ENCODE results near the gene CCND2. TPM values are rescaled to one million over a fixed set of nuclear protein-coding genes. Genes with fewer than 3 reads are reported as not detected.

The CCND2 gene
- total RNA-seq, 1 donor from 2014 or later = 186 TPM

DNA sequence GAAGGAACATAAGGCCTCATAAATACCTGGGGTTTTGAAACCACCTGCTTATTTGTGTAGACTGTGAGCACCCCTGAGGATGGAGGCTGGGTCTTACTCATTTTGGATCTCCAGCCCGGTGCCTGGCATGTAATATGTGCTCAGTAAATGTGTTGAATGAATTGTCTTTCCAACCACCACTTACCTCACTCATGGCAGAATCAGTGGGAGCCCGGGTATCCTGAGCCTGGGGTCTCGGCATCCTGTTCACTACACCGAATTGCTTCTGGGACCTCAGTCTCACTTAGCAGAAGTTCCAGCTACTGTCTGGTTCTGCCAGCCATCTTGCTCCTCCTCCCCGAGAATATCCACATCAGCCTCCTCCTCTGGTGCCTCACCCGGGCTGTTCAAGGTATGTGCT, 43.0 kb upstream of the CCND2 start:
- no peak for DNase-seq (ENCODE audit: low read depth, low spot score)
- H3K4me3 Mint-ChIP-seq = no peak overlapping the region
- no peaks in the 10 kb centered on the region for H3K9me3 Mint-ChIP-seq
- peaks cover 4% of the 10 kb centered on the region for H3K4me1 Mint-ChIP-seq
- TF ChIP-seq, protein P1, sequence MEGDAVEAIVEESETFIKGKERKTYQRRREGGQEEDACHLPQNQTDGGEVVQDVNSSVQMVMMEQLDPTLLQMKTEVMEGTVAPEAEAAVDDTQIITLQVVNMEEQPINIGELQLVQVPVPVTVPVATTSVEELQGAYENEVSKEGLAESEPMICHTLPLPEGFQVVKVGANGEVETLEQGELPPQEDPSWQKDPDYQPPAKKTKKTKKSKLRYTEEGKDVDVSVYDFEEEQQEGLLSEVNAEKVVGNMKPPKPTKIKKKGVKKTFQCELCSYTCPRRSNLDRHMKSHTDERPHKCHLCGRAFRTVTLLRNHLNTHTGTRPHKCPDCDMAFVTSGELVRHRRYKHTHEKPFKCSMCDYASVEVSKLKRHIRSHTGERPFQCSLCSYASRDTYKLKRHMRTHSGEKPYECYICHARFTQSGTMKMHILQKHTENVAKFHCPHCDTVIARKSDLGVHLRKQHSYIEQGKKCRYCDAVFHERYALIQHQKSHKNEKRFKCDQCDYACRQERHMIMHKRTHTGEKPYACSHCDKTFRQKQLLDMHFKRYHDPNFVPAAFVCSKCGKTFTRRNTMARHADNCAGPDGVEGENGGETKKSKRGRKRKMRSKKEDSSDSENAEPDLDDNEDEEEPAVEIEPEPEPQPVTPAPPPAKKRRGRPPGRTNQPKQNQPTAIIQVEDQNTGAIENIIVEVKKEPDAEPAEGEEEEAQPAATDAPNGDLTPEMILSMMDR (conservative IDR thresholded peaks at IDR 0.05) = no peak
- H3K36me3 Mint-ChIP-seq (ENCODE audit: low read depth) = no peaks in the 10 kb centered on the region
- H3K27ac Mint-ChIP-seq (ENCODE audit: unreplicated experiment) = no peak overlapping the region
- peaks cover 12% of the 10 kb centered on the region for H3K27me3 Mint-ChIP-seq (ENCODE audit: low read depth)

DNA sequence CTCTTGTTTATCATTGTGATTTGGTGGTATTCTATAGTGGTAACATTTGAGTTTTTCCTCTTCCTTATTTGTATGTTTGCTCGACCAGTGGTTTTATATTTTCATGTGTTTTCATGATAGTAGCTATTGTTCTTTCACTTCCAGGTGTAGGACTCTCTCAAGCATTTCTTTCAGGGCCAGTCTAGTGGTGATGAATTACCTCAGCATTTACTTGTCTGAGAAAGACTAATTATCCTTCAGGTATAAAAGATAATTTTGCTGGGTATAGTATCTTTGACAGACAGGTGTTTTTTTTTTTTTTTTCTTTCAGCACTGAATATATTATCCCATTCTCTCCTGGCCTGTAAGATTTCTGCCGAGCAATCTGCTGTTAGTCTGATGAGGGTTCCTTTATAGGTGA, 35.0 kb upstream of the CCND2 start:
- peaks cover 6% of the 10 kb centered on the region for H3K36me3 Mint-ChIP-seq (ENCODE audit: low read depth)
- TF ChIP-seq, protein P1 (conservative IDR thresholded peaks at IDR 0.05) = no peak
- peaks cover 4% of the 10 kb centered on the region for H3K9me3 Mint-ChIP-seq
- no peak for DNase-seq (ENCODE audit: low read depth, low spot score)
- H3K4me3 Mint-ChIP-seq = no peak overlapping the region
- H3K27ac Mint-ChIP-seq (ENCODE audit: unreplicated experiment) = no peak overlapping the region
- H3K4me1 Mint-ChIP-seq = peaks cover 4% of the 10 kb centered on the region
- peaks cover 15% of the 10 kb centered on the region for H3K27me3 Mint-ChIP-seq (ENCODE audit: low read depth)

DNA sequence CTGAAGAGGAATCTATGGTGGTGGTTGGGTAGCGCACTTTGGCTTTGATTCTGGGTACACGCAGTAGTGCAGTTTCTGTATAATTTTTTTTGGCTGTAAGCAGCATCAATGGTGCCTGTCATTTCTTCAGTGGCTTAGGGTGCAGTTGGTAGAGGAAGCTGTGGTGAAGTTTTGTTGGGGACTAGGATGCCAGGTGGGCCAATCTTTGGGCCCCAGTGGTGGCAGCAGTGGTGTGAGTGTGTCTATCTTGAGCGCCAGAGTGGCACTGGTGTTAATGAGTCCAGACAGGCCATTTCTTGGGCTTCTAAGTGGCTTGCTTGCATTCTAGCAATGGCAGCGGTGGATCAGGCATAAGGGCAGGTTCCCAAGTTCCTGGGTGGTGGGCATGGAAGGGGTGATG, 33.8 kb upstream of the CCND2 start:
- Mint-ChIP-seq H3K9me3 (peaks cover 4% of the 10 kb centered on the region), H3K36me3 (ENCODE audit: low read depth) (peaks cover 6% of the 10 kb centered on the region), H3K4me3 (no peak overlapping the region), H3K4me1 (peaks cover 7% of the 10 kb centered on the region), H3K27me3 (ENCODE audit: low read depth) (peaks cover 6% of the 10 kb centered on the region), H3K27ac (ENCODE audit: unreplicated experiment) (no peak overlapping the region)
- no peak for DNase-seq (ENCODE audit: low read depth, low spot score)
- TF ChIP-seq, protein P1 (conservative IDR thresholded peaks at IDR 0.05) = no peak

DNA sequence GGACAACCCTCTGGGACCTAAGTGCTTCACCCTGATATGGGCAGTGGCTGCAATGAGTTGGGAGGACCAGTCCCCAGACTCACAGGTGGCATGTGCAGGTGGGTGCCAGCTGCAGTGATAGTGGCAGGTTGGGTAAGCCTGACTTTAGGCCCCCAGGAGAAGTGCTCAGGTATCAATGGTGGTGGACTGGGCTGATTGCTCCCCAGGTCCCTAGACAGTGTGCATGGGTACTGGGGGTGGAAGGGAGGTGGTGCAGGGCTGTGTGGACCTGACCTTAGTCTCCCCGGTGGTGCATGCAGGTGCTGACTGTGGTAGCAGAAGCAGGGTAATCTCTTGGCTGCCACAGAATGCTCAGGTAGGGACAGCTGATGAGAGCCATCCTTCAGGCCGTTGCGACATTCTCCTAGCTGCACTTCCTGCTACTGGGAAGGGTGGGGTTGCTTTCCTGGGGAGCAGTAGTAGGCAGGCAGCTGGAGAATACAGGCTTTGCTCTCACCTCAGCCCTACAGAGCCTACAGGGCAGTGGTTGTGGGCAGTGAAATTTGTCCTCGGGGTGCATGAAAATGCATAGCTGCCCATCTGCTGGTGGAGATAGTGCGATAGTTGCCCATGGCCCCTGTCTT, 33.3 kb upstream of the CCND2 start:
- no peak for DNase-seq (ENCODE audit: low read depth, low spot score)
- H3K4me1 Mint-ChIP-seq = peaks cover 12% of the 10 kb centered on the region
- H3K4me3 Mint-ChIP-seq = no peak overlapping the region
- H3K27me3 Mint-ChIP-seq (ENCODE audit: low read depth) = peaks cover 5% of the 10 kb centered on the region
- peaks cover 6% of the 10 kb centered on the region for H3K36me3 Mint-ChIP-seq (ENCODE audit: low read depth)
- peaks cover 4% of the 10 kb centered on the region for H3K9me3 Mint-ChIP-seq
- no peak overlapping the region for H3K27ac Mint-ChIP-seq (ENCODE audit: unreplicated experiment)
- TF ChIP-seq, protein P1 (conservative IDR thresholded peaks at IDR 0.05) = no peak

DNA sequence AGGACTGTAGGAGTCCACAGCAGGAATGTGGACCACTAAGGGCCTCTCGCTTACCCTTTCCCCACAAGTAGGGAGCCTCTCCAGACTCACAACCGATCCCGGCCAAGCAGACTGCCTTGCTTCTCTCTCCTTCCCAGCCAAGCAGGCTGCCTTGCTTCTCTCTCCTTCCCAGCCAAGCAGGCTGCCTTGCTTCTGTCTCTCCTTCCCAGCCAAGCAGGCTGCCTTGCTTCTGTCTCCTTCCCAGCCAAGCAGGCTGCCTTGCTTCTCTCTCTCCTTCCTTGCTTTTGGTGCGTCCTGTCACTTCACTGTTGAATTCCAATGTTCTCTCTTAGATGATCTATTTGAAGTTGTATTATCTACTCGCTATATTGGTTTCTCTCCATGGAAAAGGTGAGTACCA, 32.6 kb upstream of the CCND2 start:
- Mint-ChIP-seq H3K36me3 (ENCODE audit: low read depth) (peaks cover 6% of the 10 kb centered on the region), H3K4me1 (peaks cover 18% of the 10 kb centered on the region)
- TF ChIP-seq, protein P1 (conservative IDR thresholded peaks at IDR 0.05) = no peak

More for the DNA sequence above, 32.6 kb upstream of the CCND2 start:
- peaks cover 4% of the 10 kb centered on the region for H3K9me3 Mint-ChIP-seq
- peaks cover 3% of the 10 kb centered on the region for H3K27me3 Mint-ChIP-seq (ENCODE audit: low read depth)
- H3K4me3 Mint-ChIP-seq = no peak overlapping the region
- no peak for DNase-seq (ENCODE audit: low read depth, low spot score)
- peak overlapping the region; percentile 61 for H3K27ac Mint-ChIP-seq (ENCODE audit: unreplicated experiment)
